ENCODE measurements around the gene ZNF292.
"Not testable (repeated sequence)": the region's sequence is repeated elsewhere in the genome, so short reads cannot be mapped to it uniquely, and the experiment has no call there.

The ZNF292 gene

GRCh38 chr6:87225937-87226336, 70.6 kb downstream of the ZNF292 start:
- H3K4me3 ChIP-seq (ENCODE audit: low read depth, low read length), result no peak overlapping the region
- no peak for TF ChIP-seq CTCF (conservative IDR thresholded peaks at IDR 0.05; ENCODE audit: low read depth, low read length)
- no peak for DNase-seq (ENCODE audit: low read depth)

DNA sequence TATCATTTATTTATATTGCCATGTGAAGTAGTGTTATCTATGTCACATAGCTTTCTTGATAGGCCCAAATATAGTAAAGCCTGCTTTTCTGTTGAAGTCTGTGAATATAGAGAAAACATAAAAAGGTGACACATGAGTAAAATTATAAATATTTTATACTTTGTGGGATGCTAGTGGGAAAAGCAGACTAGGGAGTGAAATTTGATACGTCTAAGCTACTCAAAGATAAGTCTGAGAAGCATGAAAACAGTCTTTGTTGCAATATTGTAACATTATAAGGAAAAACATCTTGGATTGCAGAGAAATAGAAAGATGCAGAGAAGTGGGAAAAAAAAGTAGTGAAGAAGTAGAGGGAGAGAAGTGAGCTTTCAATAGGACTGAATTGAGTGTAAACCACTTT, 75.4 kb downstream of the ZNF292 start:
- H3K4me3 ChIP-seq (ENCODE audit: low read depth, low read length), result no peak overlapping the region
- TF ChIP-seq CTCF (conservative IDR thresholded peaks at IDR 0.05; ENCODE audit: low read depth, low read length), result no peak
- DNase-seq (ENCODE audit: low read depth), result peak; percentile 19

GRCh38 chr6:87237804-87238203, 82.4 kb downstream of the ZNF292 start:
- TF ChIP-seq CTCF (conservative IDR thresholded peaks at IDR 0.05; ENCODE audit: low read depth, low read length), result peak; percentile 60
- no peak overlapping the region for H3K4me3 ChIP-seq (ENCODE audit: low read depth, low read length)
- DNase-seq (ENCODE audit: low read depth), result peak; percentile 54

DNA sequence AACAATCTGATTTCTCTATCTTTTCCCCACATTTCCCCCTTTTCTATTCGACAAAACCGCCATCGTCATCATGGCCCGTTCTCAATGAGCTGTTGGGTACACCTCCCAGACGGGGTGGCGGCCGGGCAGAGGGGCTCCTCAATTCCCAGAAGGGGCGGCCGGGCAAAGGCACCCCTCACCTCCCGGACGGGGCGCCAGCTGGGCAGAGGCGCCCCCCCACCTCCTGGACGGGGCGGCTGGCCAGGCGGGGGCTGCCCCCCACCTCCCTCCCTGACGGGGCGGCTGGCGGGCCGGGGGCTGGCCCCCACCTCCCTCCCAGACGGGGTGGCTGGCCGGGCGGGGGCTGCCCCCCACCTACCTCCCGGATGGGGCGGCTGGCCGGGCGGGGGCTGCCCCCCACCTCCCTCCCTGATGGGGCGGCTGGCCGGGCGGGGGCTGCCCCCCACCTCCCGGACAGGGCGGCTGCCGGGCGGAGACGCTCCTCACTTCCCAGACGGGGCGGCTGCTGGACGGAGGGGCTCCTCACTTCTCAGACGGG, 83.8 kb downstream of the ZNF292 start:
- not testable (repeated sequence) for DNase-seq (ENCODE audit: low read depth)

DNA sequence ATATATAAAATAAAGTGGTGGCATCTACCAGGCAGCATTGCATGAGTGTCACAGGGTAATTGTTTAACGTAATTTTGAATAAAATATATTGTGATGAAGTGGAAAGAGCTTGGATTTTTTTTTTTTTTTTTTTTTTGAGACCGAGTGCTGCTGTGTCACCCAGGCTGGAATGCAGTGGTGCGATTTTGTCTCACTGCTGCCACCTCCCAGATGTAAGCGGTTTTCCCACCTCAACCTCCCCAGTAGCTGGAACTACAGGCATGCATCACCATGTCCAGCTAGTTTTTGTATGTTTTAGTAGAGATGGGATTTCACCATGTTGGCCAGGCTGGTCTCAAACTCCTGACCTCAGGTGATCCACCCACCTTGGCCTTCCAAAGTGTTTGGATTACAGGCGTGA, 85.9 kb downstream of the ZNF292 start:
- DNase-seq (ENCODE audit: low read depth), result no peak
- TF ChIP-seq CTCF (conservative IDR thresholded peaks at IDR 0.05; ENCODE audit: low read depth, low read length), result no peak

More for the DNA sequence above, 83.8 kb downstream of the ZNF292 start:
- not testable (repeated sequence) for H3K4me3 ChIP-seq (ENCODE audit: low read depth, low read length)

GRCh38 chr6:87242311-87242710, 86.9 kb downstream of the ZNF292 start:
- no peak for DNase-seq (ENCODE audit: low read depth)
- H3K4me3 ChIP-seq (ENCODE audit: low read depth, low read length), result no peak overlapping the region
- TF ChIP-seq CTCF (conservative IDR thresholded peaks at IDR 0.05; ENCODE audit: low read depth, low read length), result no peak

More for the DNA sequence above, 85.9 kb downstream of the ZNF292 start:
- H3K4me3 ChIP-seq (ENCODE audit: low read depth, low read length), result no peak overlapping the region

- DNase-seq (ENCODE audit: low read depth), result no peak
- no peak for TF ChIP-seq CTCF (conservative IDR thresholded peaks at IDR 0.05; ENCODE audit: low read depth, low read length)
- H3K4me3 ChIP-seq (ENCODE audit: low read depth, low read length), result no peak overlapping the region
Measured at GRCh38 chr6:87243812-87244211, 88.4 kb downstream of the ZNF292 start.

Data from choroid plexus epithelial cell (primary cell).